Endometrial microvascular endothelial cells (primary cell): ENCODE measurements around the gene PLCD3. TPM values are rescaled to one million over a fixed set of nuclear protein-coding genes. Genes with fewer than 3 reads are reported as not detected.

ENCODE experiments used
- total RNA-seq: library from RNA; depleted of rRNA; stranded (reverse); fragments of >200 nt; gene quantifications from one replicate; pipeline ENCODE4 v1.2.3, GENCODE V29; 2015; ENCODE audit errors: inconsistent ontology term

The PLCD3 gene
- total RNA-seq, 1 donor from 2014 or later: 16.2 TPM

Other genes starting within 250 kb of the PLCD3 start
- gene EFTUD2, start 233.1 kb downstream of the PLCD3 start, total RNA-seq: 122 TPM
- gene GFAP, start 217.0 kb downstream of the PLCD3 start, total RNA-seq: not detected
- 30.1 TPM for gene KIF18B, start 184.7 kb downstream of the PLCD3 start, total RNA-seq
- not detected for gene C1QL1, start 164.2 kb downstream of the PLCD3 start, total RNA-seq
- gene DCAKD, start 80.9 kb downstream of the PLCD3 start, total RNA-seq: 40.8 TPM
- 95.8 TPM for gene NMT1, start 71.2 kb downstream of the PLCD3 start, total RNA-seq
- gene ACBD4, start 3.2 kb upstream of the PLCD3 start, total RNA-seq: 17.4 TPM
- gene HEXIM1, start 16.0 kb upstream of the PLCD3 start, total RNA-seq: 15.4 TPM
- 5.1 TPM for gene HEXIM2, start 29.4 kb upstream of the PLCD3 start, total RNA-seq
- under 0.01 TPM for gene FMNL1, start 89.4 kb upstream of the PLCD3 start, total RNA-seq
- gene SPATA32, start 129.6 kb upstream of the PLCD3 start, total RNA-seq: not detected
- gene MAP3K14, start 184.5 kb upstream of the PLCD3 start, total RNA-seq: 5.8 TPM